Lower lobe of right lung (tissue), 2 donors: ENCODE data around the gene DHRS3. TPM values are rescaled to one million over a fixed set of nuclear protein-coding genes. Genes with fewer than 3 reads are reported as not detected.
"Not testable (repeated sequence)": the region's sequence is repeated elsewhere in the genome, so short reads cannot be mapped to it uniquely, and the experiment has no call there.

ENCODE experiments used
- ATAC-seq, 2 donors: fragments of 200-7000 bp; cut with Tn5 transposase; one replicate each; pipeline ENCODE4 v1.9.1; 2020 to 2022; ENCODE audit warnings: mild to moderate bottlenecking in 2 of 2, moderate library complexity in 2 of 2
- DNase-seq: peaks from one replicate; pipeline ENCODE4 v3.0.0-alpha.2; 2020
- H3K27ac ChIP-seq: fragments of 200-600 bp; one replicate; pipeline ENCODE4 v1.8.0; 2022
- H3K27me3 ChIP-seq: fragments of 200-600 bp; one replicate; pipeline ENCODE4 v1.8.0; 2022; ENCODE audit warnings: low read depth
- H3K36me3 ChIP-seq: fragments of 200-600 bp; one replicate; pipeline ENCODE4 v1.8.0; 2022; ENCODE audit warnings: mild to moderate bottlenecking
- H3K4me1 ChIP-seq: fragments of 200-600 bp; one replicate; pipeline ENCODE4 v1.8.0; 2022
- H3K4me3 ChIP-seq: fragments of 200-600 bp; one replicate; pipeline ENCODE4 v1.8.0; 2022; ENCODE audit warnings: mild to moderate bottlenecking
- H3K9me3 ChIP-seq: fragments of 200-600 bp; one replicate; pipeline ENCODE4 v1.8.0; 2022
- CTCF ChIP-seq: fragments of 200-600 bp; IDR thresholded peaks from one replicate; pipeline ENCODE4 v1.8.0; 2022; ENCODE audit warnings: antibody characterized with exemption, mild to moderate bottlenecking
- intact Hi-C: fragments of 100-400 bp; cut with DNase I; formaldehyde crosslinking; loops from one replicate; pipeline ENCODE4 v1.11.0; 2022
- microRNA-seq: library from miRNA; unstranded; fragments of <30 nt; microRNA quantifications from one replicate; pipeline ENCODE4 v1.2.0, GENCODE V29; 2020; ENCODE audit warnings: borderline number of aligned reads
- total RNA-seq: library from RNA; stranded (reverse); fragmentation: NEBNext Ultra II Directional; extraction: Animal tissue kit (Norgen Biotek cat#: 25700); gene quantifications from one replicate; pipeline ENCODE4 v1.2.1, GENCODE V29; 2021
- donor health status: DM: no; HTN: yes; CAD: no; lungs with severe emphysema.

The DHRS3 gene
- total RNA-seq, 1 donor from 2014 or later: 135 TPM

DNA sequence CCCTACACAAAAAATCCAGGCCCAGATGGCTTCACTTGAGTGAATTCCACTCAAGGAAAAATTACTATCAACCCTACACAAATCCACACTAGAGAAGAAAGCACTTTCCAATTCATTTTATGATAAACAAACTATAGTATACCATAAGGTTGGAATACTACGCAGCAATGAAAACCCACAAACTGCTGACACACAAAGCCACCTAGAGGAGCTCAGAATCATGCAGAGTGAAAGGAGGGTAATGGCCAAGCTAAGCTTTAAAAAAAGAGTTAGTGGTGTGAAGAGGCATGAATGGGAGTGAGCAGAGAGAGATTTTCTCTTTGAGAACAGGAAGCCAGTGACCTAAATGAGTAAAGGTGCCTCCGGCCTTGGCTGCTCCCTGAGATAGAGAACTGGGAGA is 93.7 kb downstream of the DHRS3 start:
- DNase-seq (no peak), ATAC-seq (no peak)
- Histone ChIP-seq H3K27ac (no peak overlapping the region), H3K4me3 (no peak overlapping the region), H3K9me3 (no peaks in the 10 kb centered on the region), H3K36me3 (no peaks in the 10 kb centered on the region), H3K27me3 (no peaks in the 10 kb centered on the region), H3K4me1 (peaks cover 40% of the 10 kb centered on the region)
- no peak for TF ChIP-seq CTCF
- intact Hi-C loops: no loop called here

- H3K4me1 ChIP-seq: peaks cover 39% of the 10 kb centered on the region
- ATAC-seq, H3K36me3 ChIP-seq, H3K9me3 ChIP-seq, H3K4me3 ChIP-seq, intact Hi-C loops, DNase-seq, H3K27ac ChIP-seq, H3K27me3 ChIP-seq: not testable (repeated sequence)
Observed at GRCh38 chr1:12522780-12523179, 95.2 kb downstream of the DHRS3 start.

DNA sequence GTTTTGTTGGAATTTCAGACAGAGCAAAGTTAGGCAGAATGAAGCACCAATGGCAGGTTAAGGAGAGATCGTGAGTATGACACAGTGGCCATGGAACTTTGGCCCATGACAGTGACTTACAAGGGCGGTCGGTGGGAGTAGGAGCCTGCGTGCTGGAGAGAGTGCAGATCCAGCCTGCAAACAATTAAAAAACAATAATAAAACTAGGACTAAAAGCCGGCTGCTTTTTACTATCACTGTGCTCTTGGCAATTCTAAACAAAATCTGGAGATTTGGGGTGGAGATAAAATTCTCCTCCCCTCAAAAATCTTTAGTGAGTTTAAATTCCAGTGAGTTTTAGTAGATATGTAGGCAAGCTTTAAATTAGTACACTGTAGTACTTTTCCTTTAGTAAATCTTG is 96.9 kb downstream of the DHRS3 start:
- H3K4me1 ChIP-seq: peaks cover 23% of the 10 kb centered on the region
- DNase-seq (no peak), ATAC-seq (no peak)
- no peak for TF ChIP-seq CTCF
- H3K27ac ChIP-seq: no peak overlapping the region
- no peaks in the 10 kb centered on the region for H3K36me3 ChIP-seq
- no peaks in the 10 kb centered on the region for H3K9me3 ChIP-seq
- H3K4me3 ChIP-seq: no peak overlapping the region
- H3K27me3 ChIP-seq: no peaks in the 10 kb centered on the region
- intact Hi-C loops: no loop called here

- Histone ChIP-seq H3K9me3 (no peaks in the 10 kb centered on the region), H3K36me3 (no peaks in the 10 kb centered on the region), H3K4me3 (no peak overlapping the region), H3K4me1 (peaks cover 16% of the 10 kb centered on the region), H3K27ac (no peak overlapping the region), H3K27me3 (no peaks in the 10 kb centered on the region)
- no peak for TF ChIP-seq CTCF
- DNase-seq: no peak
- intact Hi-C loops: no loop called here
- ATAC-seq: peak; percentile 11
Observed at GRCh38 chr1:12519693-12520364, 98.2 kb downstream of the DHRS3 start.

DNA sequence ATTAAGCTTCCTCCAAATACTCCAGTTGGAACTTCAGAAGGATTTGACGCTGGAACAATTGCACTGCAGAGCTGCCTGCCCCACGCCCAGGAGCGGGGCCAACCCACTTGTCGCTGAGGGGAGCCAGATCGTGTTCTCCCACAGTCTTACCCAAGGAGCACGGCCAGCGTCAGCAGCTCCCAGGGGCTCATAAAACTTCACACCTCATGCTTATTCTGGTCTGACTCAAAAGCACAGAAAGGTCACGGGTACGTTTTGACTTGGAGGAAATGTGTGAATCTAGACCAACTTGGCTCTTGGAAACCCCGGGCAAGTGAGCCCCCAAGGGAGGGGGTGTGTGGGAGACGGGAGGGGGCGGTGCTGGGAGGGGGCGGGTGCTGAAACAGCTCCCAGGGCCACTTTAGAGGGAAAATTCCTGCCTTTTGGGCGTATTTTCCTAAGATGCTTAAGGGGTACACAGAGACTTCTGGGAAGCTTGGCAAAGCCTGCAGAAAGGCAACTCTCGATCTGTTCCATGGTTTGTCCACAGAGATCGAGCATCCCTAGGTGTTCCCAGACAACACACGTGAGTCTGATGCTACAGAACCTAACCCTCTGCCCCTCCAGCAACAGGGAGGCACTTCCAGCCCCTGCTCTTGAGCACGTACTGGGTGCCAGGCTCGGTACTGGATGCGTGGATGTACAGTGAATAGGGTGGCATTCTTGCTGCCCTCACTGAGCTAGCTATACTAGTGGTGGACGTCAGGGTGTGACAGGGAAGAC is 98.9 kb downstream of the DHRS3 start:
- intact Hi-C loops: no loop called here
- Histone ChIP-seq H3K9me3 (no peaks in the 10 kb centered on the region), H3K27me3 (no peaks in the 10 kb centered on the region), H3K36me3 (no peaks in the 10 kb centered on the region), H3K4me3 (peak overlapping the region; percentile 10), H3K4me1 (peaks cover 16% of the 10 kb centered on the region), H3K27ac (peak overlapping the region; percentile 9)
- peak; percentile 76 to 82 for ATAC-seq
- peak; percentile 59 for DNase-seq
- no peak for TF ChIP-seq CTCF

Small RNAs within 50 kb of the gene (microRNA-seq; reads per million reads assigned to microRNA genes)
- not detected for gene MIR6730

Other genes with a start within 250 kb of the DHRS3 start
- not detected for gene AADACL4, start 25.9 kb upstream of the DHRS3 start, total RNA-seq
- gene AADACL3, start 97.9 kb upstream of the DHRS3 start, total RNA-seq: not detected
- gene CFAP107, start 128.0 kb upstream of the DHRS3 start, total RNA-seq: 2.9 TPM
- gene PRAMEF12, start 155.5 kb upstream of the DHRS3 start, total RNA-seq: not detected
- not detected for gene PRAMEF1, start 173.2 kb upstream of the DHRS3 start, total RNA-seq
- gene PRAMEF11, start 213.2 kb upstream of the DHRS3 start, total RNA-seq: not detected
- gene HNRNPCL1, start 230.5 kb upstream of the DHRS3 start, total RNA-seq: not detected
- gene PRAMEF2, start 238.9 kb upstream of the DHRS3 start, total RNA-seq: not detected